HEK293 (cell line): Measurements from ENCODE around the gene SGMS1.

Experiments
- CTCF ChIA-PET: fragments of 350-600 bp; formaldehyde crosslinking; extraction: SDS; loops from one replicate; lab custom pipeline; 2021; ENCODE audit warnings: antibody characterized with exemption; lab: Yijun Ruan, JAX
- POLR2A ChIA-PET: fragments of 300-600 bp; formaldehyde crosslinking; extraction: SDS; loops from one replicate; lab custom pipeline; 2020; ENCODE audit warnings: antibody characterized with exemption, inconsistent platforms; lab: Yijun Ruan, JAX
- H3K27ac ChIP-seq: fragments of 200-500 bp; sonication (Bioruptor generic); 2 replicates; pipeline ENCODE4 v1.5.1; 2014; ENCODE audit warnings: low read depth, low read length, control low read depth, inconsistent platforms; ENCODE audit errors: extremely low read depth
- H3K36me3 ChIP-seq, 2 experiments: fragments of 200-500 bp in 1 of 2; sonication (Bioruptor generic) in 1 of 2; 1 replicate in 1 of 2; 2 replicates in 1 of 2; pipeline ENCODE4 v1.5.1; 2014 to 2017; ENCODE audit warnings: inconsistent platforms in 2 of 2, low read length in 2 of 2; ENCODE audit not compliant: control insufficient read depth in 2 of 2, insufficient read depth in 1 of 2
- H3K4me1 ChIP-seq: fragments of 200-500 bp; sonication (Bioruptor generic); 2 replicates; pipeline ENCODE4 v1.5.1; 2014; ENCODE audit warnings: mild to moderate bottlenecking, low read length, inconsistent platforms; ENCODE audit not compliant: control insufficient read depth, insufficient read depth
- H3K4me3 ChIP-seq: 2 replicates; pipeline ENCODE4 v1.5.1; 2011; ENCODE audit warnings: low read depth, mild to moderate bottlenecking, control low read depth, low read length, moderate library complexity
- H3K9me3 ChIP-seq: fragments of 200-500 bp; sonication (Bioruptor generic); 2 replicates; pipeline ENCODE4 v1.5.1; 2014; ENCODE audit warnings: low read depth, low read length, inconsistent platforms; ENCODE audit not compliant: control insufficient read depth, insufficient read depth
- ATF2 ChIP-seq: fragments of 450-650 bp; formaldehyde crosslinking; IDR thresholded peaks from 2 replicates; pipeline ENCODE4 v1.5.1; 2016; ENCODE audit warnings: missing biosample characterization, missing genetic modification characterization, low read depth
- KLF16 ChIP-seq: fragments of 450-650 bp; formaldehyde crosslinking; IDR thresholded peaks from 2 replicates; pipeline ENCODE4 v1.5.1; 2017; ENCODE audit warnings: missing biosample characterization, missing genetic modification characterization
- OVOL3 ChIP-seq: fragments of 450-650 bp; formaldehyde crosslinking; IDR thresholded peaks from 2 replicates; pipeline ENCODE4 v1.5.1; 2016; ENCODE audit warnings: missing biosample characterization, missing genetic modification characterization
- PATZ1 ChIP-seq: fragments of 450-650 bp; formaldehyde crosslinking; IDR thresholded peaks from 2 replicates; pipeline ENCODE4 v1.5.1; 2016; ENCODE audit warnings: missing biosample characterization, missing genetic modification characterization
- SALL2 ChIP-seq: fragments of 450-650 bp; formaldehyde crosslinking; IDR thresholded peaks from 2 replicates; pipeline ENCODE4 v1.5.0; 2017; ENCODE audit warnings: missing biosample characterization, mild to moderate bottlenecking, missing genetic modification characterization, borderline replicate concordance
- ZBTB10 ChIP-seq: fragments of 450-650 bp; formaldehyde crosslinking; IDR thresholded peaks from 2 replicates; pipeline ENCODE4 v1.5.1; 2016; ENCODE audit warnings: missing biosample characterization, missing genetic modification characterization
- ZNF16 ChIP-seq: fragments of 450-650 bp; formaldehyde crosslinking; IDR thresholded peaks from 2 replicates; pipeline ENCODE4 v1.5.1; 2016; ENCODE audit warnings: low read depth, missing biosample characterization, missing genetic modification characterization
- ZNF311 ChIP-seq: fragments of 450-650 bp; formaldehyde crosslinking; IDR thresholded peaks from 2 replicates; pipeline ENCODE4 v1.5.1; 2017; ENCODE audit warnings: missing biosample characterization, missing genetic modification characterization, borderline replicate concordance
- ZNF560 ChIP-seq: fragments of 450-650 bp; formaldehyde crosslinking; IDR thresholded peaks from 2 replicates; pipeline ENCODE4 v1.5.1; 2017; ENCODE audit warnings: missing biosample characterization, missing genetic modification characterization, borderline replicate concordance
- ZNF692 ChIP-seq: fragments of 450-650 bp; formaldehyde crosslinking; IDR thresholded peaks from 2 replicates; pipeline ENCODE4 v1.5.1; 2016; ENCODE audit warnings: missing biosample characterization, missing genetic modification characterization
- ZNF707 ChIP-seq: fragments of 450-650 bp; formaldehyde crosslinking; IDR thresholded peaks from 2 replicates; pipeline ENCODE4 v1.5.1; 2016; ENCODE audit warnings: missing biosample characterization, missing genetic modification characterization
- ZNF747 ChIP-seq: fragments of 450-650 bp; formaldehyde crosslinking; IDR thresholded peaks from 2 replicates; pipeline ENCODE4 v1.5.1; 2016; ENCODE audit warnings: missing biosample characterization, missing genetic modification characterization
- ZSCAN18 ChIP-seq: fragments of 450-650 bp; formaldehyde crosslinking; IDR thresholded peaks from 2 replicates; pipeline ENCODE4 v1.5.1; 2016; ENCODE audit warnings: missing biosample characterization, missing genetic modification characterization
- ZSCAN23 ChIP-seq: fragments of 450-650 bp; formaldehyde crosslinking; IDR thresholded peaks from 2 replicates; pipeline ENCODE4 v1.5.1; 2016; ENCODE audit warnings: missing biosample characterization, missing genetic modification characterization

SGMS1 gene

DNA sequence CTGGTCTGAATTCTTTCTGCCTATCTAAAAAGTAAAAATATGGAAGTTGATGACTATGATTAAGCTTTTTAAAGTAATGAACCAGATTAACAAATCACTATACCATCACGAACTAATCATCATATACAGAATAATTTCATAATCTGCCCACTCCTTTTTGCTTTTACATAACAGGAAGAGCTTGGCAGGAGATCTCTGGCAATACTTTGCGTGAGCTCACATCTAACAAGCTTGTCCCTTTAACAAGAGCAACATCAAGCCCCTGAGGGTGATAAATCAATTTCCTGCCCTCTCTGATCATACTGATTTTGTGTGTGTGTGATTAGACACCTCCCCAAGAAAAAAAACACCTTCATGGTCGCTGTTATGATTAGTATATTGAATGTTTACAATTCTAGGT lies 228.9 kb downstream of the SGMS1 start:
- no peak overlapping the region for H3K4me3 ChIP-seq
- TF ChIP-seq ATF2 (tag by site-specific recombination) (no peak), ZNF311 (no peak), ZNF692 (tag by site-specific recombination) (no peak), ZNF16 (tag by site-specific recombination) (no peak), ZBTB10 (tag by site-specific recombination) (no peak), KLF16 (tag by site-specific recombination) (no peak), PATZ1 (tag by site-specific recombination) (no peak)
- ChIA-PET CTCF (interaction anchor here (0.6 to 0.7 kb wide), 3 partner anchors 16 to 250 kb away, joined by 3 to 4 read pairs (median 3); no protein-coding TSS in a partner anchor), POLR2A (no interaction called here)
- H3K27ac ChIP-seq = no peak overlapping the region
- H3K9me3 ChIP-seq = no peaks in the 10 kb centered on the region
- no peaks in the 10 kb centered on the region for H3K36me3 ChIP-seq
- peaks cover 19% of the 10 kb centered on the region; the same call in 1 of the 2 replicates for H3K4me1 ChIP-seq

DNA sequence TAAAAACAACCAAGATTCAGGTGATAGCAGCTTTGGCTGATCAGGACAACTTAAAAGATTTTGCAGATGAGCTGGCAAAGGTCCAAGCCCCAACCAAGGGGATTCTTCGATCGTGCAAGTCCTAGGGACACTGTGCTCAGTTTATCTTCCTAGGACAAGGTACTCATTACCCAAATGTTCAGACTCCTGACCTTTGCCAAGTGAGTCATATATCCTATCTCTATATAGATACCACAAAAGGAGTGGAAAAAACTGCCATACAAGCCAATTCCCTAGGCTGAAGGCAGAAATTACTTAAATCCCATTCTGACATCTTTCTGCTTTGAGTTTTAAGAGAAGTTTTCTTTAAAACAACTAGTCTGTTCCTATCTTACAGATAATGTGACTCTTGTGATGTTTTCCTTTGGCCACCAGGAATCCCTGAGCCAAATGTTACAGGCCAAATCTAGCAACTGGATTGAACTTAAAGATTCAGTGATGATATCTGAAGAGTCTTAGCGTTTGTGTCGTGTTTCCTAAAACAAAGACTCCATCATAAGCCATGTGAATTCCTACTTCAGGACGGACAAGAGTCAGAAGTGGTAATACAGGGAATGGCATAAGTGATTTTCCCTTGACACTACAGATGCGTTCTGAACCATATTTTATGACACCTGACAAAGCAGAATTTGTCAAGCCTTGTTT lies 229.8 kb downstream of the SGMS1 start:
- Histone ChIP-seq H3K27ac (no peak overlapping the region), H3K4me3 (no peak overlapping the region), H3K9me3 (no peaks in the 10 kb centered on the region), H3K36me3 (no peaks in the 10 kb centered on the region), H3K4me1 (peaks cover 19% of the 10 kb centered on the region; the same call in 1 of the 2 replicates)
- TF ChIP-seq OVOL3 (tag by site-specific recombination) = no peak
- TF ChIP-seq ZNF16 (tag by site-specific recombination) = no peak
- TF ChIP-seq SALL2 (tag by site-specific recombination) = no peak
- no peak for TF ChIP-seq ZNF707 (tag by site-specific recombination)
- no peak for TF ChIP-seq ZNF747
- TF ChIP-seq ZNF560 (tag by site-specific recombination) = no peak
- no peak for TF ChIP-seq ZSCAN23
- no peak for TF ChIP-seq ZNF692 (tag by site-specific recombination)
- TF ChIP-seq ZSCAN18 (tag by site-specific recombination) = no peak
- POLR2A ChIA-PET = no interaction called here
- CTCF ChIA-PET = interaction anchor here (0.6 kb wide), 1 partner anchor 150 kb away, joined by 3 read pairs; no protein-coding TSS in a partner anchor
